Smooth muscle cell (in vitro differentiated cells): ENCODE measurements around the gene RTTN. TPM values are rescaled to one million over a fixed set of nuclear protein-coding genes. Genes with fewer than 3 reads are reported as not detected.

ENCODE experiments used
- DNase-seq: peaks from one replicate; lab custom pipeline; 2025; ENCODE audit not compliant: unreplicated experiment; lab: John Stamatoyannopoulos, UW
- H2AFZ ChIP-seq: fragments of 200-600 bp; sonication (generic); 2 replicates; pipeline ENCODE4 v1.6.0; 2016; ENCODE audit warnings: antibody characterized with exemption, low read depth, mild to moderate bottlenecking
- H3F3A ChIP-seq: fragments of 200-600 bp; sonication (generic); 2 replicates; pipeline ENCODE4 v1.6.0; 2017; ENCODE audit warnings: antibody characterized with exemption, low read depth
- H3K27ac ChIP-seq: fragments of 200-600 bp; sonication (generic); 2 replicates; pipeline ENCODE4 v1.5.1; 2016; ENCODE audit warnings: low read depth, mild to moderate bottlenecking
- H3K27me3 ChIP-seq: fragments of 200-600 bp; sonication (generic); 2 replicates; pipeline ENCODE4 v1.6.1; 2016; ENCODE audit warnings: low read depth, mild to moderate bottlenecking
- H3K36me3 ChIP-seq: fragments of 200-600 bp; sonication (generic); 2 replicates; pipeline ENCODE4 v1.5.1; 2016; ENCODE audit warnings: low read depth
- H3K4me1 ChIP-seq: fragments of 200-600 bp; sonication (generic); 2 replicates; pipeline ENCODE4 v1.5.1; 2016; ENCODE audit warnings: low read depth
- H3K4me2 ChIP-seq: fragments of 200-600 bp; sonication (generic); 2 replicates; pipeline ENCODE4 v1.6.0; 2016; ENCODE audit warnings: mild to moderate bottlenecking
- H3K4me3 ChIP-seq: fragments of 200-600 bp; sonication (generic); 2 replicates; pipeline ENCODE4 v1.5.1; 2016; ENCODE audit warnings: mild to moderate bottlenecking
- H3K79me2 ChIP-seq: fragments of 200-600 bp; sonication (generic); 2 replicates; pipeline ENCODE4 v1.6.0; 2016; ENCODE audit warnings: low read depth, mild to moderate bottlenecking
- H3K9ac ChIP-seq: fragments of 200-600 bp; sonication (generic); 2 replicates; pipeline ENCODE4 v1.6.0; 2016; ENCODE audit warnings: low read depth
- H3K9me3 ChIP-seq: fragments of 200-600 bp; sonication (generic); replicated peaks from 2 replicates; pipeline ENCODE4 v1.5.1; 2016; ENCODE audit warnings: low read depth
- H4K20me1 ChIP-seq: fragments of 200-600 bp; sonication (generic); 2 replicates; pipeline ENCODE4 v1.6.0; 2016; ENCODE audit warnings: low read depth
- WGBS: methylation state at CpG from one replicate; pipeline ENCODE4 v1.1.7; 2016; ENCODE audit warnings: low lambda C conversion rate; 5-methylcytosine and 5-hydroxymethylcytosine counted together
- polyA plus RNA-seq: library from polyadenylated mRNA; unstranded; fragments of >200 nt; fragmentation: Nextera tagmentation; extraction: Ambion mirVana; gene quantifications from 2 replicates; pipeline ENCODE4 v1.2.1, GENCODE V29; 2016
- total RNA-seq: library from RNA; depleted of rRNA; stranded (reverse); fragments of >200 nt; gene quantifications from 2 replicates; pipeline ENCODE4 v1.2.3, GENCODE V29; 2014
- TF ChIP-seq, protein P1 (sequence below): fragments of 200-600 bp; sonication (generic); IDR thresholded peaks from 2 replicates; pipeline ENCODE4 v1.5.1; 2017; ENCODE audit warnings: borderline replicate concordance, mild to moderate bottlenecking, antibody characterized with exemption; ENCODE audit not compliant: insufficient read depth, poor library complexity, severe bottlenecking

RTTN gene
- total and polyA plus RNA-seq, 2 experiments from 2014 or later, result 3.6 to 17.3 TPM

DNA sequence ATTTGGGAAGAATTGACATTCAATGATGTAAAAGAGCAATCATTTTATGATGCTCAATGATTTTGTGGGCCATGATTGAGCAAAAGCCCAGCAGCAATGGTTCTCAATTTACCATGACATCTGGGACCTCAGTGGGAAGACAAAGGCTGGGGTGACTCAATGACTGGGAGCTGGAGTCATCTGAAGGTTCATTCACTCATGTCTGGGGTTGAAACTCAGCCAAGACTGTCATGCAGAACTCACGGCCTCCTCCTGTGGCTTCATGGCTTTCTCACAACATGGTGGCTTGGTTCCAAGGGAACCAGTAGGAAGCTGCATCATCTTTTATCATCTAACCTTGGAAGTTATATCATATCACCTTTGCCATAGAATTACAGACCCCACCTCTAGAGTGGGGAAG, 212.7 kb downstream of the RTTN start:
- Histone ChIP-seq H3K79me2 (no peaks in the 10 kb centered on the region), H3K27ac (no peak overlapping the region), H3K4me2 (no peak overlapping the region), H3K4me1 (no peaks in the 10 kb centered on the region), H3F3A (no peaks in the 10 kb centered on the region), H2AFZ (no peak overlapping the region), H3K9me3 (no peaks in the 10 kb centered on the region), H3K36me3 (peaks cover 9% of the 10 kb centered on the region), H3K4me3 (no peak overlapping the region), H3K27me3 (no peaks in the 10 kb centered on the region), H4K20me1 (no peaks in the 10 kb centered on the region), H3K9ac (no peak overlapping the region)
- TF ChIP-seq, protein P1, sequence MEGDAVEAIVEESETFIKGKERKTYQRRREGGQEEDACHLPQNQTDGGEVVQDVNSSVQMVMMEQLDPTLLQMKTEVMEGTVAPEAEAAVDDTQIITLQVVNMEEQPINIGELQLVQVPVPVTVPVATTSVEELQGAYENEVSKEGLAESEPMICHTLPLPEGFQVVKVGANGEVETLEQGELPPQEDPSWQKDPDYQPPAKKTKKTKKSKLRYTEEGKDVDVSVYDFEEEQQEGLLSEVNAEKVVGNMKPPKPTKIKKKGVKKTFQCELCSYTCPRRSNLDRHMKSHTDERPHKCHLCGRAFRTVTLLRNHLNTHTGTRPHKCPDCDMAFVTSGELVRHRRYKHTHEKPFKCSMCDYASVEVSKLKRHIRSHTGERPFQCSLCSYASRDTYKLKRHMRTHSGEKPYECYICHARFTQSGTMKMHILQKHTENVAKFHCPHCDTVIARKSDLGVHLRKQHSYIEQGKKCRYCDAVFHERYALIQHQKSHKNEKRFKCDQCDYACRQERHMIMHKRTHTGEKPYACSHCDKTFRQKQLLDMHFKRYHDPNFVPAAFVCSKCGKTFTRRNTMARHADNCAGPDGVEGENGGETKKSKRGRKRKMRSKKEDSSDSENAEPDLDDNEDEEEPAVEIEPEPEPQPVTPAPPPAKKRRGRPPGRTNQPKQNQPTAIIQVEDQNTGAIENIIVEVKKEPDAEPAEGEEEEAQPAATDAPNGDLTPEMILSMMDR, result no peak
- 87% methylated on average over 1 of the region's 1 CpG for WGBS
- no peak for DNase-seq

DNA sequence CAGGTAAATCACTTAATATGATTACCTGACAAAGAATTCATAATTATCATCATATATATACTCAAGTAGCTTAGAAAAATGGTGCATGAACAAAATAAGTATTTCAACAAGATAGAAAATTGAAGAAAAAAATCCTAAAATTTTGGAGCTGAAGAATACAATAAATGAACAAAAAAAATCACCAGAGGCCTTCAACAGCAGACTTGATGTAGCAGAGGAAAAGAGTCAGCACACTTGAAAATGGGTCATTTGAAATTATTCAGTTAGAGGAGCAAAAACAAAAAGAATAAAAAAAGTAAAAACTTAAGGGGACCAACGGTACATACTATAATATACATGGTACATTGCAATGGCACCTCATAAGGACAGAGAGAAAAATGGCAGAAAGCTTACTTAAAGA, 217.6 kb downstream of the RTTN start:
- Histone ChIP-seq H3K27me3 (no peaks in the 10 kb centered on the region), H3K4me2 (no peak overlapping the region), H2AFZ (no peak overlapping the region), H3K79me2 (no peaks in the 10 kb centered on the region), H3K4me1 (no peaks in the 10 kb centered on the region), H3K9ac (no peak overlapping the region), H3K9me3 (no peaks in the 10 kb centered on the region), H4K20me1 (no peaks in the 10 kb centered on the region), H3K36me3 (peaks cover 9% of the 10 kb centered on the region), H3K27ac (no peak overlapping the region), H3F3A (no peaks in the 10 kb centered on the region), H3K4me3 (no peak overlapping the region)
- WGBS, result 95% methylated on average over 1 of the region's 1 CpG
- TF ChIP-seq, protein P1, result no peak
- no peak for DNase-seq

DNA sequence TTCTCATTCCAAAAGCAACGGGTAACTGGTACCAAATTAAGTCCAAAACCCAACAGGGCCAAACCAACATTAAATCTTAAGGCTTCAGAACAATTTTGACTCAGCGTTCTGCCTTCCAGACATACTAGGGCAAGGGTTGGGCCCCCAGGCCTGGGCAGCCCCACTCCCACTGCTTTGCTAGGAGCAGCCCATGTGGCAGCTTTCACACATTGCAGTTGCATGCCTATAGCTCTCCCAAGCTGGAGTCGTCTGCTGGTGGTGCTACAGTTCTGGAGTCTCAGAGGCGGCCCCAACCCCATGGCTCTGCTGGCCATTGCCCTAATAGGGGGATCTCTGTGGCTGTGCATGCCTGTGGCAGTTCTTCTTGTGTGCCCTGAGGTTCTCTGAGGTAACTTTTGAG, 220.2 kb downstream of the RTTN start:
- Histone ChIP-seq H3K36me3 (peaks cover 9% of the 10 kb centered on the region), H3K79me2 (no peaks in the 10 kb centered on the region)
- WGBS, result 95% methylated on average over 4 of the region's 4 CpGs

DNA sequence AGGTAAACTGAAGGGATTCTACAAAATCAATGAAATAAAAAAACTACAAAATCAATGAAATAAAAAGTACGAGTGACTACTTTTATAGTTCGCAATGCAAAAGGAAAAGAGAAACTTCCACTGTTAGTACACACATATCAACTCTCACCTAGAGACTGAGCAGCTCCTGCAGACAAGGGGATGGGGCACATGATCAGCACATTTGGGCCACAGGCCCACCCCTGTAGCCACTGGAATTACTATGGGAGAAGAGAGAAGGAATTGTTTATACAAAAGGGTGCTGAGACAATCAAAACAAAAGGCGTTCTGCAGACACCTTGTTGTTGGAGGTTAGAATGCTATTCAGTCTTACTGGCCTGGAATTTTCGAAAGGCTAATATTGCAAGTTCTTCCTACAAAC, 223.1 kb downstream of the RTTN start:
- Histone ChIP-seq H3K79me2 (no peaks in the 10 kb centered on the region), H3K27ac (no peak overlapping the region), H3K4me1 (no peaks in the 10 kb centered on the region), H3K9ac (no peak overlapping the region), H2AFZ (no peak overlapping the region), H4K20me1 (no peaks in the 10 kb centered on the region), H3K4me2 (no peak overlapping the region), H3F3A (no peaks in the 10 kb centered on the region), H3K4me3 (no peak overlapping the region), H3K36me3 (no peaks in the 10 kb centered on the region), H3K9me3 (no peaks in the 10 kb centered on the region), H3K27me3 (no peaks in the 10 kb centered on the region)
- DNase-seq, result no peak
- 92% methylated on average over 4 of the region's 4 CpGs for WGBS
- TF ChIP-seq, protein P1, result no peak

More for the DNA sequence above, 220.2 kb downstream of the RTTN start:
- TF ChIP-seq, protein P1, result no peak
- no peak overlapping the region for H3K4me3 ChIP-seq
- H3K27me3 ChIP-seq, result no peaks in the 10 kb centered on the region
- no peaks in the 10 kb centered on the region for H4K20me1 ChIP-seq
- DNase-seq, result no peak
- no peaks in the 10 kb centered on the region for H3F3A ChIP-seq
- no peaks in the 10 kb centered on the region for H3K4me1 ChIP-seq
- H3K4me2 ChIP-seq, result no peak overlapping the region
- H3K27ac ChIP-seq, result no peak overlapping the region
- no peak overlapping the region for H3K9ac ChIP-seq
- H2AFZ ChIP-seq, result no peak overlapping the region
- H3K9me3 ChIP-seq, result no peaks in the 10 kb centered on the region
